ENCODE results near the gene BRPF1.

BRPF1 gene

DNA sequence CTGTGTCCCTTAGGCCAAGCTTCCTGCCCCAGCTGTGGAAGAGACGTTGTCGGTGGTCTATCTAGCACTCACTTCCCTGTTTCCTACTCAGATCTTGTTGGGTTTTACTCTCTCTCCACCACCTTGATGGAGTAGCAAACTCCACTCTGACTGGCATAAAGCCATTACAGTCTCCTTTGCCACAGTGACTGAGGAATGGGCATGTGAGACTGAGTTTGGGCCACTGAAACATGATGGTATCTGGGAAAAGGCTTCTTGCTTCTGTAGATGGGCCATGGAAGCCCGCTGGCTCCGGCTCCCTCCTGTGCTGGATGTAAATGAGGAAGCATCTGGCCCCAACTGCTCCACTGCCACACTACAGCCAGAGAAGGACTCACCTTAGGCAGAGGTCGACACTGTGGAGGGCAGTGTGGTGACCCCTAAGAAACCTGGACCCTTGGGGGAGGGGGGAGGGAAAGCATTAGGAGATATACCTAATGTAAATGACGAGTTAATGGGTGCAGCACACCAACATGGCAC, 47.6 kb downstream of the BRPF1 start:
- H3K4me3 ChIP-seq (ENCODE audit: low read depth in 1 of 2, low read length in 1 of 2): no peak overlapping the region
- peak overlapping the region; percentile 94 for H3K27ac ChIP-seq
- no peaks in the 10 kb centered on the region for H3K27me3 ChIP-seq
- TF ChIP-seq, protein P1, sequence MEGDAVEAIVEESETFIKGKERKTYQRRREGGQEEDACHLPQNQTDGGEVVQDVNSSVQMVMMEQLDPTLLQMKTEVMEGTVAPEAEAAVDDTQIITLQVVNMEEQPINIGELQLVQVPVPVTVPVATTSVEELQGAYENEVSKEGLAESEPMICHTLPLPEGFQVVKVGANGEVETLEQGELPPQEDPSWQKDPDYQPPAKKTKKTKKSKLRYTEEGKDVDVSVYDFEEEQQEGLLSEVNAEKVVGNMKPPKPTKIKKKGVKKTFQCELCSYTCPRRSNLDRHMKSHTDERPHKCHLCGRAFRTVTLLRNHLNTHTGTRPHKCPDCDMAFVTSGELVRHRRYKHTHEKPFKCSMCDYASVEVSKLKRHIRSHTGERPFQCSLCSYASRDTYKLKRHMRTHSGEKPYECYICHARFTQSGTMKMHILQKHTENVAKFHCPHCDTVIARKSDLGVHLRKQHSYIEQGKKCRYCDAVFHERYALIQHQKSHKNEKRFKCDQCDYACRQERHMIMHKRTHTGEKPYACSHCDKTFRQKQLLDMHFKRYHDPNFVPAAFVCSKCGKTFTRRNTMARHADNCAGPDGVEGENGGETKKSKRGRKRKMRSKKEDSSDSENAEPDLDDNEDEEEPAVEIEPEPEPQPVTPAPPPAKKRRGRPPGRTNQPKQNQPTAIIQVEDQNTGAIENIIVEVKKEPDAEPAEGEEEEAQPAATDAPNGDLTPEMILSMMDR (IDR thresholded peaks at IDR 0.05): no peak
- H3K9me3 ChIP-seq: no peaks in the 10 kb centered on the region
- H3K36me3 ChIP-seq: peaks cover 21% of the 10 kb centered on the region
- peaks cover 45% of the 10 kb centered on the region in 2 experiments for H3K4me1 ChIP-seq (ENCODE audit: control insufficient read depth in 1 of 2, insufficient read depth in 1 of 2, low read depth in 1 of 2, low read length in 1 of 2)

DNA sequence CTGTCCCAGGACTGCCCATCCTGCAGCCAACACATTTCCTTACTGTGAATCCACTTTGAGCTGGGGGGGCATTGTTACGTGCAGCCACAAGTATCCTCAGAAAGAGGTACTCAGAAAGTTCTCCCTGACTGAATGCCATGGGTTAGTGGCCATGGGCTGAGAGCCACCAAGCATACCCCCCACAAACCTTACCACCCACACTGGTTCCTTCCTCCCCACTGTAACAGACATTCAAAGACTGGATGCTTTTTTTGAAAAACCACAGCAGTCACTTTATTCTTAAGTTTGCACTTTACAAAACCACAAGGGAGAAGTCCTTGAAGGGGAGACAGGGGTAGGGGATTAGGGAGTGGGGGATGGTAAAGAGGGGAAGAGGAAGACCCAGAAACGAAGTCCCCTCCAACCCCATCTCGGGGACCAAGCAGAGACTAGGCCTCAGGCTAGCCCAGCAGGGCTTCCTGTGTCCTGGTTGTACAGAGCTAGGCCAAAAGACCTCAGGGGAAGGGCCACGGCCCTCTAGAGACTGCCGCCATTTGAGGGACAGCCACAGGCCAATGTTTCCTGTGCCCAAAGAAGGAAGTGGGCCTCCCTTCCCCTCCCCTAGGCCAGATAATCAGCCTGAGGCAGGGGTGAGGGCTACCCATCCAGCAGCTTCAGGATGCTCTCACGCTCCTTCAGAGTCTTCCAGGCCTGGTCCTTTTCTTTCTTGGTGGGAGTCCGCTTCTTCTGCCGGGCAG, 48.4 kb downstream of the BRPF1 start:
- Histone ChIP-seq H3K4me1 (ENCODE audit: control insufficient read depth in 1 of 2, insufficient read depth in 1 of 2, low read depth in 1 of 2, low read length in 1 of 2) (peaks cover 45% of the 10 kb centered on the region in 2 experiments), H3K4me3 (ENCODE audit: low read depth in 1 of 2, low read length in 1 of 2) (peak overlapping the region; percentile 43 to 54), H3K27me3 (no peaks in the 10 kb centered on the region), H3K9me3 (no peaks in the 10 kb centered on the region), H3K36me3 (peaks cover 28% of the 10 kb centered on the region), H3K27ac (peak overlapping the region; percentile 94)
- TF ChIP-seq, protein P1 (IDR thresholded peaks at IDR 0.05): no peak

DNA sequence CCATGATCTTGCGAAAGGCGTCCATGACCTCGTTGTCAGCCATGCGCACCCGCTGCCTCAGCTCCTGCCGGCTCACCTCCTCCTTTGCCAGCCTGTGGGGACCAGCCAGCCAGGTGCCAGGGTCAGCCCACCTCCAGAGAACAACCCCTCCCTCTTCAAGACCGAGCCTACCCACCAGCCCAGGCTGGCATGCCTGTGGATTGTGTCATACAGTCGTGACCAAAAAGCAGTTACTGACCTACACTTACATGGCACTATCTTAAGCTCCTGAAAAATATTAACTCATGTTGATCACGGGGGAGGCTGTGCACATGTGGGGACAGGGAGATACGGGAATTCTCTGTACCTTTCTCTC, 48.9 kb downstream of the BRPF1 start:
- Histone ChIP-seq H3K4me1 (ENCODE audit: control insufficient read depth in 1 of 2, insufficient read depth in 1 of 2, low read depth in 1 of 2, low read length in 1 of 2) (peaks cover 45% of the 10 kb centered on the region in 2 experiments), H3K27ac (peak overlapping the region; percentile 94)
- TF ChIP-seq, protein P1 (IDR thresholded peaks at IDR 0.05): no peak

DNA sequence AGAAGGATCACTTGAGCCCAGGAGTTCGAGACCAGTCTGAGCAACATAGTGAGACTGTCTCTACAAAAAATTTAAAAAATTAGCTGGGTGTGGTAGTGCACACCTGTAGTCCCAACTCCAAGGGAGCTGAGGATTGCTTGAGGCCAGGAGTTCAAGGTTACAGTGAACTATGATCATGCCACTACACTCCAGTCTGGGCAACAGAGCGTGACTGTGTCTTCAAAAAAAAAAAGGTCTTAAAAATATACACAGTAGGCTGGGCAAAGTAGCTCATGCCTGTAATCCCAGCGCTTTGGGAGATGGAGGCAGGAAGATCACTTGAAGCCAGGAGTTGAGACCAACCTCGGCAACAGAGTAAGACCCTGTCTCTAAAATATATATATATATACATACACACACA, 49.4 kb downstream of the BRPF1 start:
- Histone ChIP-seq H3K27ac (peak overlapping the region; percentile 94), H3K27me3 (no peaks in the 10 kb centered on the region), H3K36me3 (peaks cover 38% of the 10 kb centered on the region), H3K4me1 (ENCODE audit: control insufficient read depth in 1 of 2, insufficient read depth in 1 of 2, low read depth in 1 of 2, low read length in 1 of 2) (peaks cover 45% of the 10 kb centered on the region in 2 experiments), H3K9me3 (no peaks in the 10 kb centered on the region), H3K4me3 (ENCODE audit: low read depth in 1 of 2, low read length in 1 of 2) (peak overlapping the region; percentile 43 to 54)
- TF ChIP-seq, protein P1 (IDR thresholded peaks at IDR 0.05): no peak

More for the DNA sequence above, 48.9 kb downstream of the BRPF1 start:
- peak overlapping the region; percentile 43 to 54 for H3K4me3 ChIP-seq (ENCODE audit: low read depth in 1 of 2, low read length in 1 of 2)
- peaks cover 33% of the 10 kb centered on the region for H3K36me3 ChIP-seq
- no peaks in the 10 kb centered on the region for H3K9me3 ChIP-seq
- no peaks in the 10 kb centered on the region for H3K27me3 ChIP-seq

DNA sequence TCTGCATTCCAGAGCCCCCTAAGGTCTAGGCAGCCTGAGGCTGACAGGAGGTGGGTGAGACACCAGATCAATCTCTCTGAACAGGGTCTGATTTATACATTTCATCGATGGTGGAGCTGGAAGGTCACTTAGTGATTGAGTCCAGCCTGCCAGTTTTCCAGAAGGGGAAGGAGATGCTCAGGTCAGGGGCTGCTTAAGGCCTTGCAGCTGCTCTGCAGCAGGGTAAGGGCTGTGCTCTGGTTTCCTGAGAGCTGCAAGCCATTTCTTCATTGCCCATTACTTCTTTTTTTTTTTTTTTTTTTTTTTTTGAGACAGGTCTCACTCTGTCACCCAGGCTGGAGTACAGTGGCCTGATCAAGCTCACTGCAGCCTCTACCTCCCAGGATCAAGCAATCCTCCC, 50.0 kb downstream of the BRPF1 start:
- Histone ChIP-seq H3K9me3 (no peaks in the 10 kb centered on the region), H3K4me3 (ENCODE audit: low read depth in 1 of 2, low read length in 1 of 2) (peak overlapping the region in 1 of 2 experiments; percentile 54), H3K27me3 (no peaks in the 10 kb centered on the region), H3K36me3 (peaks cover 44% of the 10 kb centered on the region), H3K27ac (peak overlapping the region; percentile 94), H3K4me1 (ENCODE audit: control insufficient read depth in 1 of 2, insufficient read depth in 1 of 2, low read depth in 1 of 2, low read length in 1 of 2) (peaks cover 45% of the 10 kb centered on the region in 2 experiments)
- TF ChIP-seq, protein P1 (IDR thresholded peaks at IDR 0.05): no peak

Data from neutrophil (primary cell).